GM12878 (cell line): ENCODE results near the gene FHOD3. TPM values are rescaled to one million over a fixed set of nuclear protein-coding genes. Genes with fewer than 3 reads are reported as not detected.

Experiments used
- ATAC-seq: fragments of 200-7000 bp; cut with Tn5 transposase; 3 replicates; pipeline ENCODE4 v1.9.1; 2020; ENCODE audit warnings: mild to moderate bottlenecking, moderate library complexity
- BruUV-seq: library from RNA; stranded (reverse); fragments of 400-500 nt; replicated peaks from 2 replicates; lab custom pipeline; 2021; lab: Mats Ljungman, UMichigan
- CTCF ChIA-PET: fragments of 300-600 bp; sonication (Branson Sonifier 250); formaldehyde crosslinking; extraction: SDS; loops from one replicate; lab custom pipeline; 2021; ENCODE audit warnings: inconsistent platforms; lab: Yijun Ruan, JAX
- POLR2A ChIA-PET: fragments of 350-600 bp; formaldehyde crosslinking; extraction: SDS; loops from one replicate; lab custom pipeline; 2021; ENCODE audit warnings: inconsistent platforms; lab: Charles Lee
- RAD21 ChIA-PET: fragments of 300-600 bp; sonication (Branson Sonifier 250); formaldehyde crosslinking; loops from one replicate; lab custom pipeline; 2023; ENCODE audit warnings: antibody characterized with exemption; ENCODE audit not compliant: unreplicated experiment; lab: Charles Lee
- SMC1A ChIA-PET: fragments of 300-600 bp; sonication (Branson Sonifier 250); formaldehyde crosslinking; loops from one replicate; lab custom pipeline; 2023; ENCODE audit not compliant: unreplicated experiment, uncharacterized antibody; lab: Charles Lee
- DNase-seq: peaks from one replicate; pipeline ENCODE4 v3.0.0-alpha.2; 2011; ENCODE audit warnings: low read depth, low spot score
- FAIRE-seq: peaks from 3 replicates; lab custom pipeline; 2011; peaks lifted over from hg19 to GRCh38; lab: Jason Lieb, UNC
- H2AFZ ChIP-seq: 2 replicates; pipeline ENCODE4 v1.6.0; 2011; ENCODE audit warnings: low read depth, low read length, control low read depth; ENCODE audit not compliant: control insufficient read depth
- H3K27ac ChIP-seq: 2 replicates; pipeline ENCODE4 v1.5.1; 2011; ENCODE audit warnings: control low read depth; ENCODE audit not compliant: control insufficient read depth, insufficient read depth
- H3K27me3 ChIP-seq, 2 experiments: replicated peaks in 1 of 2; 2 replicates each; pipeline versions ENCODE4 v1.6.0 to v1.6.1; 2011; ENCODE audit warnings: low read length in 1 of 2; ENCODE audit not compliant: control insufficient read depth in 2 of 2, insufficient read depth in 2 of 2
- H3K36me3 ChIP-seq, 2 experiments: 2 replicates each; pipeline ENCODE4 v1.5.1; 2011; ENCODE audit warnings: low read length in 1 of 2; ENCODE audit not compliant: control insufficient read depth in 2 of 2, insufficient read depth in 2 of 2
- H3K4me1 ChIP-seq: 2 replicates; pipeline ENCODE4 v1.6.1; 2011; ENCODE audit warnings: mild to moderate bottlenecking, low read length, moderate library complexity, mixed read lengths; ENCODE audit not compliant: control insufficient read depth, insufficient read depth
- H3K4me2 ChIP-seq: 2 replicates; pipeline ENCODE4 v1.6.0; 2011; ENCODE audit warnings: control low read depth; ENCODE audit not compliant: control insufficient read depth, insufficient read depth
- H3K4me3 ChIP-seq: fragments of 200-600 bp; sonication (generic); 2 replicates; pipeline ENCODE4 v1.5.1; 2016
- H3K79me2 ChIP-seq: 2 replicates; pipeline ENCODE4 v1.6.0; 2011; ENCODE audit warnings: low read length; ENCODE audit not compliant: control insufficient read depth, insufficient read depth
- H3K9ac ChIP-seq: 2 replicates; pipeline ENCODE4 v1.8.0; 2011; ENCODE audit warnings: low read length, control low read depth, mixed read lengths; ENCODE audit not compliant: control insufficient read depth, insufficient read depth
- H3K9me3 ChIP-seq: replicated peaks from 3 replicates; pipeline ENCODE4 v1.5.1; 2011; ENCODE audit warnings: mild to moderate bottlenecking, low read length; ENCODE audit not compliant: control insufficient read depth, insufficient read depth
- H4K20me1 ChIP-seq: 2 replicates; pipeline ENCODE4 v1.6.0; 2011; ENCODE audit not compliant: control insufficient read depth, insufficient read depth
- ATF3 ChIP-seq: IDR thresholded peaks from 2 replicates; pipeline ENCODE4 v1.6.1; 2011; ENCODE audit warnings: low read depth, mild to moderate bottlenecking, low read length, moderate library complexity, borderline replicate concordance; ENCODE audit errors: extremely low read depth
- CHD2 ChIP-seq: IDR thresholded peaks from 2 replicates; pipeline ENCODE4 v1.6.1; 2011; ENCODE audit warnings: low read depth, low read length, improper control_type of control experiment, borderline replicate concordance
- CTCF ChIP-seq, 3 experiments: IDR thresholded peaks in 2 of 3; conservative IDR thresholded peaks in 1 of 3; 2 replicates each; pipeline ENCODE4 v1.5.1; 2011; ENCODE audit warnings: low read depth in 3 of 3, low read length in 3 of 3, mild to moderate bottlenecking in 3 of 3, control low read depth in 2 of 3, moderate library complexity in 2 of 3, inconsistent platforms in 1 of 3, mixed read lengths in 1 of 3; ENCODE audit not compliant: control insufficient read depth in 2 of 3, insufficient read depth in 1 of 3; ENCODE audit errors: extremely low read depth in 1 of 3
- GABPA ChIP-seq: IDR thresholded peaks from 2 replicates; pipeline ENCODE4 v1.6.1; 2014; ENCODE audit warnings: antibody characterized with exemption, low read depth, mild to moderate bottlenecking, inconsistent platforms
- MXI1 ChIP-seq: fragments of 150-350 bp; IDR thresholded peaks from 2 replicates; pipeline ENCODE4 v1.6.1; 2011; ENCODE audit warnings: low read depth, mild to moderate bottlenecking, inconsistent platforms, low read length, improper control_type of control experiment
- POLR2AphosphoS5 ChIP-seq: IDR thresholded peaks from 2 replicates; pipeline ENCODE4 v1.6.1; 2011; ENCODE audit warnings: mild to moderate bottlenecking, low read length, inconsistent platforms
- RAD21 ChIP-seq: IDR thresholded peaks from 2 replicates; pipeline ENCODE4 v1.6.1; 2011; ENCODE audit warnings: mild to moderate bottlenecking, low read depth, low read length, moderate library complexity; ENCODE audit not compliant: insufficient read depth
- SMC3 ChIP-seq: IDR thresholded peaks from 2 replicates; pipeline ENCODE4 v1.6.1; 2011; ENCODE audit warnings: low read length, improper control_type of control experiment, borderline replicate concordance
- TARDBP ChIP-seq: IDR thresholded peaks from 2 replicates; pipeline ENCODE4 v1.6.1; 2016; ENCODE audit warnings: borderline replicate concordance
- WRNIP1 ChIP-seq: IDR thresholded peaks from 2 replicates; pipeline ENCODE4 v1.6.1; 2011; ENCODE audit warnings: low read depth, low read length, improper control_type of control experiment, borderline replicate concordance
- YY1 ChIP-seq: IDR thresholded peaks from 2 replicates; pipeline ENCODE4 v1.6.1; 2011; ENCODE audit warnings: low read depth, mild to moderate bottlenecking, low read length
- ZNF217 ChIP-seq: fragments of 450-650 bp; IDR thresholded peaks from 2 replicates; pipeline ENCODE4 v1.6.1; 2017; ENCODE audit warnings: antibody characterized with exemption, mild to moderate bottlenecking
- ZSCAN29 ChIP-seq: fragments of 450-650 bp; IDR thresholded peaks from 2 replicates; pipeline ENCODE4 v1.6.1; 2017; ENCODE audit warnings: mild to moderate bottlenecking, moderate library complexity
- WGBS: methylation state at CpG from one replicate; pipeline ENCODE4 v1.1.6; 2016; ENCODE audit warnings: low lambda C conversion rate; ENCODE audit not compliant: insufficient replicate concordance, insufficient coverage; ENCODE audit errors: missing lambda C conversion rate; 5-methylcytosine and 5-hydroxymethylcytosine counted together
- in situ Hi-C: fragments of 300-500 bp; cut with MboI; formaldehyde crosslinking; loops from 9 replicates; pipeline ENCODE4 v1.14.3; 2018; ENCODE audit warnings: mixed read lengths
- intact Hi-C: fragments of 100-400 bp; cut with micrococcal nuclease; formaldehyde crosslinking; loops from one replicate; pipeline ENCODE4 v1.14.2; 2022; ENCODE audit not compliant: unreplicated experiment
- polyA plus RNA-seq, 11 experiments: library from polyadenylated mRNA; depleted of rRNA in 4 of 11; unstranded in 6 of 11; stranded (reverse) in 5 of 11; fragments of >200 nt; fragmentation: Nextera tagmentation in 4 of 11; fragmentation: Illumina TruSeq in 1 of 11; extraction: Ambion mirVana in 4 of 11; extraction: Trizol in 1 of 11; gene quantifications; 1 replicate in 1 of 11; 2 replicates in 10 of 11; pipeline versions ENCODE4 v1.2.1 to v1.2.3, GENCODE V29; 2011 to 2016; ENCODE audit warnings: inconsistent platforms in 2 of 11, missing spikeins in 2 of 11, low read depth in 1 of 11
- total RNA-seq, 4 experiments: library from RNA; depleted of rRNA in 3 of 4; stranded (reverse); fragments of >200 nt in 3 of 4; fragmentation: Illumina TruSeq in 1 of 4; extraction: Trizol in 1 of 4; gene quantifications; 2 replicates each; pipeline versions ENCODE4 v1.2.1 to v1.2.3, GENCODE V29; 2013 to 2021

Gene FHOD3
- total and polyA plus RNA-seq, 10 of the 15 experiments (the other 5 are each of a cell fraction or from before 2014, with no cell fraction given): 0.77 to 26.7 (median 10.4) TPM

- H3K4me1 ChIP-seq: no peaks in the 10 kb centered on the region
- H3K27ac ChIP-seq: no peak overlapping the region
- 20% methylated on average over 3 of the region's 3 CpGs for WGBS
- FAIRE-seq (peak; percentile 93), DNase-seq (peak; percentile 9), ATAC-seq (peak; percentile 91)
- H3K4me2 ChIP-seq: no peak overlapping the region
- H3K79me2 ChIP-seq: no peaks in the 10 kb centered on the region
- ChIA-PET POLR2A (no interaction called here), RAD21 (interaction anchor here (0.7 to 2.6 kb wide), 8 partner anchors 9 to 269 kb away, joined by 3 to 18 read pairs (median 3); no protein-coding TSS in a partner anchor), SMC1A (interaction anchor here (0.6 to 3.0 kb wide), 28 partner anchors 10 to 592 kb away, joined by 3 to 26 read pairs (median 4); partner anchors contain the start of genes KIAA1328 and TPGS2), CTCF (interaction anchor here (0.6 to 4.8 kb wide), 52 partner anchors 9 to 593 kb away, joined by 3 to 68 read pairs (median 4); no protein-coding TSS in a partner anchor)
- in situ Hi-C loops (no loop called here), intact Hi-C loops (loop anchor here (1.0 to 2.0 kb wide), 2 partner anchors 69 to 121 kb away; no protein-coding TSS in a partner anchor)
- H3K27me3 ChIP-seq: no peaks in the 10 kb centered on the region
- TF ChIP-seq SMC3: peak; percentile 82
- TF ChIP-seq ZSCAN29: no peak
- no peak for TF ChIP-seq WRNIP1
- peak; percentile 57; the same call in 1 of the 2 replicates for TF ChIP-seq YY1
- TF ChIP-seq TARDBP: no peak
- TF ChIP-seq MXI1: no peak
- TF ChIP-seq ATF3: no peak
- peak; percentile 76 to 91 (median 89) for TF ChIP-seq CTCF (IDR thresholded peaks at IDR 0.05 in 2 of 3, conservative IDR thresholded peaks at IDR 0.05 in 1 of 3; ENCODE audit: control insufficient read depth in 2 of 3, extremely low read depth in 1 of 3, insufficient read depth in 1 of 3, low read depth in 3 of 3, low read length in 3 of 3)
- TF ChIP-seq ZNF217: no peak
- no peak for TF ChIP-seq GABPA
- peak; percentile 76 for TF ChIP-seq RAD21
- no peak for TF ChIP-seq POLR2AphosphoS5
- TF ChIP-seq CHD2: no peak
- no peak overlapping the region for H2AFZ ChIP-seq
- peaks cover 2% of the 10 kb centered on the region; the same call in 2 of the 3 replicates for H3K9me3 ChIP-seq
- H4K20me1 ChIP-seq: no peaks in the 10 kb centered on the region
- no peak overlapping the region for H3K4me3 ChIP-seq
- H3K36me3 ChIP-seq: peaks cover 0 to 2% of the 10 kb centered on the region in 2 experiments; a peak in 1 of 4 replicates
- no TSS peak for BruUV-seq
- H3K9ac ChIP-seq: no peak overlapping the region
These were observed 390.8 kb downstream of the FHOD3 start for GRCh38 chr18:36688020-36688965.
